ENCODE results near the gene NPW.

GRCh38 chr16:2042986-2043666, 23.5 kb downstream of the NPW start:
- no peak for TF ChIP-seq CTCF (IDR thresholded peaks at IDR 0.05)
- no peak for TF ChIP-seq POLR2A (IDR thresholded peaks at IDR 0.05)

All from Peyer's patch (tissue), 4 donors.